Ecto neural progenitor cell (in vitro differentiated cells): ENCODE results near the gene ATE1.
"Not testable (repeated sequence)": the region's sequence is repeated elsewhere in the genome, so short reads cannot be mapped to it uniquely, and the experiment has no call there.

Experiments used
- DNase-seq: peaks from one replicate; pipeline ENCODE4 v3.0.0-alpha.2; 2018; ENCODE audit warnings: low spot score

ATE1 gene

DNA sequence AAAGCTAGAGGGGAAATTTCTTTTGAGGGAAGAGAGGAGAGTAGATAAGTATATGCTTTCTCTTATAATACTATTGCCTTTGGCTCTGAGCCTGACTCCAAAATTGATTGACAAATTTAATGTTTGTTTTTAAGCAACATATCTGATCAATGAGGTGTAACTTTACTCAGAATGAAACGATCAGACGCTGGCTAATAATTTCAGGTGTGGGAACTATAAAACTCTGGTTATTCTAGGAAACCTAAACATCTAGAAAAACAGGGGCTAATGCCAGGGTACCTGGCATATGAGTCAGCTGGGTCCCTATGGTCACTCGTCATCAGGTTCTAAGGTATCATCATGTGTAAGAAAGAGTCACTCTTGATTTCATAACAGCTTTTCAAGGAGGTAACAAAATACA is 139.7 kb downstream of the ATE1 start:
- no peak for DNase-seq

DNA sequence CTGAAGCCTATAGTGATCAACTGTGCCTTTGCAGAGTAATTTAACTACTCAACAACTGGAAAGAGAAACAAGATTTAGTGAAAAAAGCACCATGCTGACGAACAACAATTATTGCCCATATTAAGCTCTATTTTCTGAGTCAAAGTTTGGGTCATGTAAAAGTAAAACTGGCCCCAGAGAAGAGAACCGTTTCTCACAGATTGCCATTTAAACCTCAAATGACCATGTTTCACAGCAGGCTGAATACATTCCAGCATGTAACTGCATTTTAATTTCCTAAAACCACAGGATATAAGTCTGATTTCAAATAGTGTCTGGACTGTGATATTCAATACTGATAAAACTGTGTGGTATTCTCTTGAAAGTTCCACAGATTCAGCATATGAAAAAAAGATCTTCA is 140.7 kb downstream of the ATE1 start:
- DNase-seq: no peak

- no peak for DNase-seq
These were observed 144.0 kb downstream of the ATE1 start for GRCh38 chr10:121783782-121784372.

- no peak for DNase-seq
These were observed 146.7 kb downstream of the ATE1 start for GRCh38 chr10:121781101-121781500.

- no peak for DNase-seq
These were observed 153.0 kb downstream of the ATE1 start for GRCh38 chr10:121774813-121775212.

DNA sequence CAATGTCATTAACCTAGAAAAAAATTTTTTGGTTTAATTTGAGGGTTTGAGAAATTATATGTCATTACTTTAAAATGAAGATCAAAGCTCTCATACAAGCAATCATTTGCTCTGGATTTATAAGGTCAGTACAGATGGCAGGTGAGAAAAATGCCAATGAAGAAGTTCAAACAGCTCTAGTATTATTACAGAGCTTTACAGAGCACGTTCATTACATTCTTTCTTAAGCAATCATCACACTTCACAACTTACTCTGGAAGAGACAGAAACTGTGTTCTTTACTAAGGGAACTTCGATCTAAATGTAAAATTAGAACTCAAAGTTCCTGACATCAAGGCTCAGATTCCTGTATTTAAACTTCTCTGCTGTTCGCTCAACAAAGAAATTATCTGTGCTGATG is 153.4 kb downstream of the ATE1 start:
- no peak for DNase-seq

DNA sequence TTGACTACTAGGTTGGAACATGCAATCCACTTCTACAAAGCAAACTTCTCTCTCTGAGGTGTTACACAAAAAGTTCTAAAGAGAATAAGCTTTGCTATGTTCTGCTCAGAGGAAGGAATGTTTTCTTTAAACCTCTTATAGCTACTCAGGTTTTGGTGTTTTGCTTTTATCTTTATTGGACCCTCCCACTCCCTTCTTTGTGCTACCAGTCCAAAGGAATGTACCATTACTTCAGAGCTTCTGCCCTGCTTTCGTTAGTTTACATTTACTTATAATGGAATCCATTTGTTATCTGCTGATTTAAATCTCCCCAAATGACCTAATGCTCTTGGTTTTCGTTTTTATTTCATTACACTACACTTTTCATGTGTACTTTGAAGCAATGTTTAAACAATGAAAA is 154.9 kb downstream of the ATE1 start:
- no peak for DNase-seq

DNA sequence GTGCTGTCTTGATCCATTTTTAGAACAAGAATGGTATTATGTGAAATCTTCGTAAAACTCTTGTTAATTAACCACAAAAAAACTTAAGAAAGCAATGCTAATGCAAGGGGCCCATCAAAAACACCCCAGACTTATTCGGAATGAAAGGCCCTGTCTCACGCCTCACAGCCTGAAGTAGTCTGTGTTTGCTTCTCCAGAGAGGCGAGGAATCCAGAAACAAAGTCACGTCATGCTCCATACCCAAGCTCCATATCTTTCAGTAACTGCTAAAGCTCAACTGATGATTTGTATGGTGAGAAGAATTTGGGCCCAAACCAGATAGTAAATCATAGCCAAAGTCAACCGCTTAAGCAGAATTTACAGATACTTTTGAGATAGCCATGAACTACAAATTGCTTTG is 155.4 kb downstream of the ATE1 start:
- DNase-seq: no peak

GRCh38 chr10:121771966-121772365 is 155.9 kb downstream of the ATE1 start:
- no peak for DNase-seq

GRCh38 chr10:121766426-121766825 is 161.4 kb downstream of the ATE1 start:
- no peak for DNase-seq

DNA sequence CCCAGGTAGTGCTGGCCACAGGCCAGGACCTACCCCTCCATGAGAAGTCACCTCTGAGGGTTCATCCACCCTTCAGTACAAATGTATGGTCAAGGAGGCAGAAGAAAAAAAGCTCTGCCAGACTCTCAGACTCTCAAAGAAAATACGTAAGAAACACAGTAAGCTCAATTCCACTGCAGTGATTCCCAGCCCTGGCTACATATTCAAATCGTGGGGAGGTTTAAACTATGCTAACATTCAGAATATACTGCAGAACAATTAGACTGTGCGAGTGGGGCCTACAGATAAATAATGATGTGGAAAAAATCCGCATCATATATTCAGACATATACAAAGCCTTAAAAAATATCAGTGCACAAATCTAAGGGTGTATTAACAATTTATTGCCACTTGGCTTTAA is 162.6 kb downstream of the ATE1 start:
- no peak for DNase-seq

DNA sequence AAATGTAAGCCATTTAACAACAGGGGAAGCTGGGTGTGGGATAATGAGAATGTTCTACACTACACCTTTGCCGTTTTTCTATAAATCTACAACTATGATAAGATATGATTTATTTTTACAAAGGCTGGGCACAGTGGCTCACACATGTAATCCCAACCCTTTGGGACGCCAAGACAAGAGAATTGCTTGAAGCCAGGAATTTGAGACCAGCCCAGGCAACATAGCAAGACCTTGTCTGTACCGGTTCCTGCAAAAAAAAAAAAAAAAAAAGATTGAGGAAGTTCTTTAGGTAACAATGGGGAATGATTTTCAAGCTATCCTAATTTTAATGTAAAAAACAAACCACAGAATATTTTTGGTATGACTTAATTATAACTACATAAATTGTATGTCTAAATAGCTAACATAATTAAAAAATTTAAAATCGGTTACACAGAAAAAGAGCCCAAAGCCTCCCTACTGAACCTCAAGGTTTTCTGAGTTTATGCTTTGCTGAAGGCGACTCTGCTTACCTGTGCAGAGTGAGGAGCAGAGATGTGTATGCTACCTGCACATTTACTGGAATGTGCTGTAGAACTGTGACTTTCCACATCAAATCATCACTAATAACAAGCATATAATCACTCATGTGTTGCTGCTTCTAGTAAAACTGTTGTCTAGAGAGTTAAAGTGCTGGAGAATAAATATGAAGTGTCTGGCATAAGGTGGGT is 163.4 kb downstream of the ATE1 start:
- DNase-seq: no peak

- not testable (repeated sequence) for DNase-seq
These were observed 170.6 kb downstream of the ATE1 start for GRCh38 chr10:121757241-121757640.

GRCh38 chr10:121755496-121755895 is 172.3 kb downstream of the ATE1 start:
- not testable (repeated sequence) for DNase-seq

- DNase-seq: no peak
These were observed 173.2 kb downstream of the ATE1 start for GRCh38 chr10:121754666-121755065.

- DNase-seq: no peak
These were observed 173.9 kb downstream of the ATE1 start for GRCh38 chr10:121753726-121754476.

DNA sequence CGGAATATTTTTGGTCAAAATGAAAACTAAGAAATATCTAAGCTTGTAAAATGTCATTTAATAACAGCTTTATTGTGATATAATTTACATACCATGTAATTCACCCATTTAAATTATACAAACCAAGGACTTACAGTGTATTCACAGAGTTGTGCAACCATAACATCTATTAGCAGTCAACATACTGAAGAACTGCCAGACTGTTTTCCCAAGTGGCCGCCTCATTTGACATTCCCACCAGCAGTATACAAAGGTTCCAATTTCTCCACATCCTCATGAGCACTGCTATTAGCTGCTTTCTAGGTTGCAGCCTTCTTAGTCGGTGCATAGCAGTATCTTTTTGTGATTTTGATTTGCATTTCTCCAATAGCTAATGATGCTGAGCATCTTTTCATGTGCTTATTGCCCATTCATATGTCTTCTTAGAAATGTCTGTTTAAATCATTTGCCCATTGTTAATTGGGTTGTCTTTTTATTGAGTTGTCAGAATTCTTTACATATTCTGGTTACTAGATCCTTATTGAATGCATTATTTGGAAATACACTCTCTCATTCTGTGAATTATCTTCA is 176.6 kb downstream of the ATE1 start:
- no peak for DNase-seq

GRCh38 chr10:121747163-121747775 is 180.6 kb downstream of the ATE1 start:
- no peak for DNase-seq

GRCh38 chr10:121741248-121741792 is 186.5 kb downstream of the ATE1 start:
- no peak for DNase-seq

DNA sequence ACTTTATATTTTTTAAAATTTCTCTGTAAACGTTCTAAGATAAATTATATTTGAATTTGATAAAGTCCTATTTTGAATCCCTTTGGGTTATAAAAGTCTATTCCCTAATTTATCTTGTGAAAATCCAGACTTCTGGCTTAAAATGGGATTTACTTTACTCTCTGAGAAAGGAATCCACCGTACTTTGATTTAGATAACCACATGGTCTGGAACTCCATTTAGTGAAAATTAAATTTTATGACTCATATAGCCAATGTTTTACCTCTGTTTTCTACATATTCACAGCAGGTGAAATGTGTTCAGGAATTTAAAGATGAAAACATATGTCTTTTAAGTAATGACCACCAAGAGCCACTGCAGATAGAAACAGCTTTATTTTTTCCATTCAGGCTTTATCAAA is 187.8 kb downstream of the ATE1 start:
- no peak for DNase-seq

DNA sequence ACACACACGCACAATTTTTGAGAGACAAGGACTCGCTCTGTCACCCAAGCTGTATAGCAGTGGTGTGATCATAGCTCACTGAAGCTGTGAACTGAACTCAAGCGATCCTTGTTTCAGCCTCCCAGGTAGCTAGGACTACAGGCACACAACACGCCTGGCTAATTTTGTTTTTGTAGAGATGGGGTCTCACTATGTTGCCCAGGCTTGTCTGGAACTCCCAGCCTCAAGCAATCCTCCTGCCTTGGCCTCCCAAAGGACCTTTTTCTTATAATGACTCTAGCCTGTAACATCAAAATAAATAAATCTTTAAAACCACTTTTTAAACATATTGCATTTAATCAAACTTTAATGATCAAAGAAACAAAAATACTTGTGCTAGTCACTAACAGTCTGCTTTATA is 188.7 kb downstream of the ATE1 start:
- DNase-seq: no peak
